ENCODE measurements around the gene IKZF1. TPM values are rescaled to one million over a fixed set of nuclear protein-coding genes. Genes with fewer than 3 reads are reported as not detected.

IKZF1 gene
- total RNA-seq, 1 experiment from 2014 or later = 0.77 TPM

- ChIA-PET CTCF (no interaction called here), POLR2A (no interaction called here)
- TF ChIP-seq SIN3A (IDR thresholded peaks at IDR 0.05; ENCODE audit: borderline replicate concordance, insufficient read depth, low read depth, low read length) (no peak), CTCF (IDR thresholded peaks at IDR 0.05) (no peak), REST (IDR thresholded peaks at IDR 0.05; ENCODE audit: insufficient read depth in 1 of 2, low read depth in 2 of 2, low read length in 1 of 2) (no peak), TCF7L2 (IDR thresholded peaks at IDR 0.05; ENCODE audit: low read depth, low read length) (no peak)
- Histone ChIP-seq H3K27ac (ENCODE audit: low read length) (no peak overlapping the region), H3K27me3 (ENCODE audit: control insufficient read depth, insufficient read depth, low read length) (no peaks in the 10 kb centered on the region), H3K36me3 (ENCODE audit: control insufficient read depth, insufficient read depth, low read length) (no peaks in the 10 kb centered on the region), H3K4me3 (ENCODE audit: low read depth in 2 of 2, low read length in 2 of 2) (no peak overlapping the region), H3K4me1 (ENCODE audit: control insufficient read depth, insufficient read depth, low read length) (no peaks in the 10 kb centered on the region), H3K9me3 (ENCODE audit: control insufficient read depth, insufficient read depth, low read depth, low read length) (no peaks in the 10 kb centered on the region)
- in situ Hi-C loops (cut with HindIII; ENCODE audit: low pct_unique_long_range_greater_than_20kb, low sequenced_read_pairs) = no loop called here
- ATAC-seq = no peak
- no peak for DNase-seq (ENCODE audit: low read depth, low spot score)
- no TSS peak for BruUV-seq (replicated peaks)
- intact Hi-C loops (cut with micrococcal nuclease; ENCODE audit: unreplicated experiment) = no loop called here
Observed at GRCh38 chr7:50425318-50425717, 120.8 kb downstream of the IKZF1 start.

GRCh38 chr7:50426280-50427045 lies 121.9 kb downstream of the IKZF1 start:
- H3K36me3 ChIP-seq (ENCODE audit: control insufficient read depth, insufficient read depth, low read length) = no peaks in the 10 kb centered on the region
- POLR2A ChIA-PET = no interaction called here
- intact Hi-C loops (cut with micrococcal nuclease; ENCODE audit: unreplicated experiment) = no loop called here
- no peak overlapping the region for H3K4me3 ChIP-seq (ENCODE audit: low read depth in 2 of 2, low read length in 2 of 2)
- no TSS peak for BruUV-seq (replicated peaks)
- CTCF ChIA-PET = no interaction called here
- H3K4me1 ChIP-seq (ENCODE audit: control insufficient read depth, insufficient read depth, low read length) = no peaks in the 10 kb centered on the region
- H3K27me3 ChIP-seq (ENCODE audit: control insufficient read depth, insufficient read depth, low read length) = no peaks in the 10 kb centered on the region
- in situ Hi-C loops (cut with HindIII; ENCODE audit: low pct_unique_long_range_greater_than_20kb, low sequenced_read_pairs) = no loop called here
- ATAC-seq (no peak), DNase-seq (ENCODE audit: low read depth, low spot score) (no peak)
- H3K9me3 ChIP-seq (ENCODE audit: control insufficient read depth, insufficient read depth, low read depth, low read length) = no peaks in the 10 kb centered on the region
- H3K27ac ChIP-seq (ENCODE audit: low read length) = no peak overlapping the region
- TF ChIP-seq POLR2AphosphoS5 (IDR thresholded peaks at IDR 0.05; ENCODE audit: low read depth, low read length) (no peak), REST (IDR thresholded peaks at IDR 0.05; ENCODE audit: insufficient read depth in 1 of 2, low read depth in 2 of 2, low read length in 1 of 2) (no peak), CTCF (IDR thresholded peaks at IDR 0.05) (no peak), SIN3A (IDR thresholded peaks at IDR 0.05; ENCODE audit: borderline replicate concordance, insufficient read depth, low read depth, low read length) (no peak), TCF7L2 (IDR thresholded peaks at IDR 0.05; ENCODE audit: low read depth, low read length) (no peak)
